Keratinocyte (primary cell): ENCODE measurements around the gene UBE2J2. TPM values are rescaled to one million over a fixed set of nuclear protein-coding genes. Genes with fewer than 3 reads are reported as not detected.
A peak's percentile ranks its signal among the peaks of the same experiment; 100 is the strongest.

Source experiments
- DNase-seq: peaks from one replicate; pipeline ENCODE4 v3.0.0-alpha.2; 2011; ENCODE audit warnings: low read depth, missing footprints, low spot score
- FAIRE-seq: peaks from 2 replicates; lab custom pipeline; 2011; peaks lifted over from hg19 to GRCh38; lab: Jason Lieb, UNC
- H2AFZ ChIP-seq: 2 replicates; pipeline ENCODE4 v1.6.0; 2012; ENCODE audit warnings: low read length, control low read depth, inconsistent platforms; ENCODE audit not compliant: control insufficient read depth
- H3K27ac ChIP-seq: 2 replicates; pipeline ENCODE4 v1.5.1; 2011; ENCODE audit warnings: low read length; ENCODE audit not compliant: control insufficient read depth, insufficient read depth
- H3K27me3 ChIP-seq: 3 replicates; pipeline ENCODE4 v1.6.0; 2011; ENCODE audit warnings: low read length; ENCODE audit not compliant: control insufficient read depth, insufficient read depth; ENCODE audit errors: extremely low read depth
- H3K36me3 ChIP-seq, 2 experiments: 2 replicates in 1 of 2; 3 replicates in 1 of 2; pipeline ENCODE4 v1.5.1; 2011; ENCODE audit warnings: low read length in 2 of 2, mild to moderate bottlenecking in 1 of 2; ENCODE audit not compliant: control insufficient read depth in 2 of 2, insufficient read depth in 2 of 2; ENCODE audit errors: extremely low read depth in 1 of 2
- H3K4me1 ChIP-seq: 3 replicates; pipeline ENCODE4 v1.5.1; 2011; ENCODE audit warnings: low read length; ENCODE audit not compliant: control insufficient read depth, insufficient read depth; ENCODE audit errors: extremely low read depth
- H3K4me2 ChIP-seq: 3 replicates; pipeline ENCODE4 v1.6.0; 2011; ENCODE audit warnings: low read depth, low read length; ENCODE audit not compliant: control insufficient read depth, insufficient read depth; ENCODE audit errors: extremely low read depth
- H3K4me3 ChIP-seq, 3 experiments: fragments of 200-600 bp in 1 of 3; sonication (generic) in 1 of 3; 2 replicates in 2 of 3; 3 replicates in 1 of 3; pipeline ENCODE4 v1.5.1; 2011 to 2016; ENCODE audit warnings: low read length in 3 of 3, mild to moderate bottlenecking in 3 of 3, control low read depth in 2 of 3, inconsistent platforms in 1 of 3, low read depth in 1 of 3, mixed read lengths in 1 of 3, mixed run types in 1 of 3, moderate library complexity in 1 of 3; ENCODE audit not compliant: control insufficient read depth in 2 of 3, insufficient read depth in 2 of 3; ENCODE audit errors: extremely low read depth in 1 of 3
- H3K79me2 ChIP-seq: 2 replicates; pipeline ENCODE4 v1.6.0; 2012; ENCODE audit warnings: low read length; ENCODE audit not compliant: control insufficient read depth, insufficient read depth
- H3K9ac ChIP-seq: 3 replicates; pipeline ENCODE4 v1.6.0; 2011; ENCODE audit warnings: low read length; ENCODE audit not compliant: control insufficient read depth, insufficient read depth; ENCODE audit errors: extremely low read depth
- H3K9me1 ChIP-seq: 3 replicates; pipeline ENCODE4 v1.6.0; 2011; ENCODE audit warnings: low read length; ENCODE audit not compliant: control insufficient read depth, insufficient read depth; ENCODE audit errors: extremely low read depth
- H3K9me3 ChIP-seq: 2 replicates; pipeline ENCODE4 v1.5.1; 2012; ENCODE audit warnings: low read depth, low read length; ENCODE audit not compliant: control insufficient read depth
- H4K20me1 ChIP-seq: 3 replicates; pipeline ENCODE4 v1.6.0; 2011; ENCODE audit warnings: low read length; ENCODE audit not compliant: control insufficient read depth, insufficient read depth; ENCODE audit errors: extremely low read depth
- EZH2 ChIP-seq: IDR thresholded peaks from one replicate; pipeline ENCODE4 v1.6.1; 2012; ENCODE audit warnings: inconsistent platforms, mild to moderate bottlenecking, low read length, moderate library complexity
- dilution Hi-C: fragments of 300-500 bp; cut with MboI; formaldehyde crosslinking; loops from one replicate; pipeline ENCODE4 v1.7.0; 2020; ENCODE audit warnings: low sequenced_read_pairs; ENCODE audit not compliant: extremely low pct_ligation_motif_present
- polyA plus RNA-seq, 5 experiments: library from polyadenylated mRNA; depleted of rRNA in 3 of 5; stranded (reverse) in 3 of 5; stranded (forward) in 1 of 5; unstranded in 1 of 5; fragments of >200 nt; gene quantifications; 1 replicate in 1 of 5; 2 replicates in 3 of 5; 3 replicates in 1 of 5; pipeline versions ENCODE4 v1.2.1 to v1.2.3, GENCODE V29; 2011 to 2012; ENCODE audit warnings: missing spikeins in 2 of 5, low read depth in 1 of 5, low replicate concordance in 1 of 5
- TF ChIP-seq, protein P1 (sequence below), 3 experiments: IDR thresholded peaks in 1 of 3; conservative IDR thresholded peaks in 1 of 3; optimal IDR thresholded peaks in 1 of 3; 2 replicates in 2 of 3; 3 replicates in 1 of 3; pipeline versions ENCODE3 to v1.5.1; 2011; ENCODE audit warnings: low read length in 3 of 3, mild to moderate bottlenecking in 3 of 3, moderate library complexity in 2 of 3, control low read depth in 1 of 3, inconsistent platforms in 1 of 3; ENCODE audit not compliant: insufficient read depth in 2 of 3; ENCODE audit errors: extremely low read depth in 1 of 3

Gene UBE2J2
- polyA plus RNA-seq, 1 donor (not counting 4 experiments of a cell fraction or from before 2014, with no cell fraction given), result 27.0 TPM

DNA sequence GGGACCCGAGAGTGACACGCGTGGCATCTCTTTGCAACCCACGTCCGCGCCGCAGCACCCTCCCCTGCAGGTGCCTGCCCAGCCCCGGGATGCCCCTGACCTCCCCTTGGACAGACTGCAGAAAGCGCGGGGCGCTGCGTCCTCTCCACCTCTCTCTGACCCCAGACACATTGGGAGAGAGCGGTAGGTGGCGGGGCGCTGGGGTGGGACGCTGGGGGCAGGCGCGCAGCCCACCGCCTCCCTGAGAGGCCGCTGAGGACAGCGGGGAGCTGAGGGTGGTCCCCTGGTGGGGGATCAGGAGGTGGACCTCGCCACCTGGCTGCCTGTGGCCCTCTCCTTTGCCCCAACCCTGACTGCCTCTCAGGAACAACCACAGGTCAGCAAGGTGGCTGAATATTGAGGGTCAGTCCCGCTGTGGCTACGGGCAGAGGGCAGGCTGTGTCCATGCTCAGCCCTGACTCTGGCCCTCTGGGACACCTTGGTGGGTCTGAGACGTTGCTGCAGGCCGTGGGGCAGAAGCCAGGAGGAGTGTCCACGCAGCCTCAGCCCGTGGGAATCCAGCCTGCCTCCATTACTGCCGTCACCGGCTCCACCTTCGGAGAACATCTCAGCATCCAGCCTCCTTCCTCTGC, 761 bp upstream of the UBE2J2 start:
- peaks cover 7% of the 10 kb centered on the region for H3K9me1 ChIP-seq
- H3K4me2 ChIP-seq, result peak overlapping the region; percentile 74
- peaks cover 31% of the 10 kb centered on the region for H3K4me1 ChIP-seq
- DNase-seq (no peak), FAIRE-seq (no peak)
- H3K9ac ChIP-seq, result peak overlapping the region; percentile 63
- H3K36me3 ChIP-seq, result peaks cover 7 to 12% of the 10 kb centered on the region in 2 experiments
- no peaks in the 10 kb centered on the region for H3K9me3 ChIP-seq
- H3K79me2 ChIP-seq, result peaks cover 41% of the 10 kb centered on the region
- TF ChIP-seq, protein P1, sequence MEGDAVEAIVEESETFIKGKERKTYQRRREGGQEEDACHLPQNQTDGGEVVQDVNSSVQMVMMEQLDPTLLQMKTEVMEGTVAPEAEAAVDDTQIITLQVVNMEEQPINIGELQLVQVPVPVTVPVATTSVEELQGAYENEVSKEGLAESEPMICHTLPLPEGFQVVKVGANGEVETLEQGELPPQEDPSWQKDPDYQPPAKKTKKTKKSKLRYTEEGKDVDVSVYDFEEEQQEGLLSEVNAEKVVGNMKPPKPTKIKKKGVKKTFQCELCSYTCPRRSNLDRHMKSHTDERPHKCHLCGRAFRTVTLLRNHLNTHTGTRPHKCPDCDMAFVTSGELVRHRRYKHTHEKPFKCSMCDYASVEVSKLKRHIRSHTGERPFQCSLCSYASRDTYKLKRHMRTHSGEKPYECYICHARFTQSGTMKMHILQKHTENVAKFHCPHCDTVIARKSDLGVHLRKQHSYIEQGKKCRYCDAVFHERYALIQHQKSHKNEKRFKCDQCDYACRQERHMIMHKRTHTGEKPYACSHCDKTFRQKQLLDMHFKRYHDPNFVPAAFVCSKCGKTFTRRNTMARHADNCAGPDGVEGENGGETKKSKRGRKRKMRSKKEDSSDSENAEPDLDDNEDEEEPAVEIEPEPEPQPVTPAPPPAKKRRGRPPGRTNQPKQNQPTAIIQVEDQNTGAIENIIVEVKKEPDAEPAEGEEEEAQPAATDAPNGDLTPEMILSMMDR (optimal IDR thresholded peaks at IDR 0.05 in 1 of 3, IDR thresholded peaks at IDR 0.05 in 1 of 3, conservative IDR thresholded peaks at IDR 0.05 in 1 of 3; ENCODE audit: extremely low read depth in 1 of 3, insufficient read depth in 2 of 3, low read length in 3 of 3), result no peak
- no peak for TF ChIP-seq EZH2
- H3K4me3 ChIP-seq, result peak overlapping the region; percentile 63 to 73 (median 64)
- H4K20me1 ChIP-seq, result peaks cover 19% of the 10 kb centered on the region
- peak overlapping the region; percentile 76 for H2AFZ ChIP-seq
- H3K27ac ChIP-seq, result peak overlapping the region; percentile 31
- H3K27me3 ChIP-seq, result no peaks in the 10 kb centered on the region
- dilution Hi-C loops, result no loop called here

DNA sequence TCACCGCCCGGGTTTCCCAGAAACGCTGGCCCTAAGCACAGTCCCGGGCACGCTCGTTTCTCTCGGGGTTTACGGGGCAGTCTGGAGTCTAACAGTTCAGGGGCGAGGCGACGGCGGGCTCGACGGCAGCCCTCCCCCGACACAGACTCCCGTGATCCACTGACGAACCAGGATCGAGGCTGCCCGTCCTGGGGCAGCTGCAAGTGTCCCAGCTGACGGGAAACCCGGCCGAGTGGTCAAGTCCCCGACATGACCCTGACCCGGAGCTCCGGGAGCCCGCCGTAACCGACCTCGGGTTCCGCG, 494 bp downstream of the UBE2J2 start:
- dilution Hi-C loops, result no loop called here
- H3K4me3 ChIP-seq, result peak overlapping the region; percentile 64 to 98 (median 92)
- H3K27ac ChIP-seq, result peak overlapping the region; percentile 76
- DNase-seq, result no peak
- H3K27me3 ChIP-seq, result no peaks in the 10 kb centered on the region
- no peak overlapping the region for H2AFZ ChIP-seq
- H4K20me1 ChIP-seq, result peaks cover 19% of the 10 kb centered on the region
- H3K9ac ChIP-seq, result peak overlapping the region; percentile 91
- peak overlapping the region; percentile 100 for H3K4me2 ChIP-seq
- no peak for FAIRE-seq
- H3K36me3 ChIP-seq, result peaks cover 8 to 12% of the 10 kb centered on the region in 2 experiments
- peaks cover 7% of the 10 kb centered on the region for H3K9me1 ChIP-seq
- peaks cover 31% of the 10 kb centered on the region for H3K4me1 ChIP-seq
- no peak for TF ChIP-seq EZH2
- TF ChIP-seq, protein P1 (optimal IDR thresholded peaks at IDR 0.05 in 1 of 3, IDR thresholded peaks at IDR 0.05 in 1 of 3, conservative IDR thresholded peaks at IDR 0.05 in 1 of 3; ENCODE audit: extremely low read depth in 1 of 3, insufficient read depth in 2 of 3, low read length in 3 of 3), result no peak
- peaks cover 49% of the 10 kb centered on the region for H3K79me2 ChIP-seq
- no peaks in the 10 kb centered on the region for H3K9me3 ChIP-seq
